WTC11 (cell line): Measurements from ENCODE around the gene ABCD4.

ENCODE experiments used
- ATF1 ChIP-seq: sonication (generic); formaldehyde crosslinking; IDR thresholded peaks from 2 replicates; pipeline ENCODE4 v1.8.1; 2023; ENCODE audit warnings: mild to moderate bottlenecking, moderate library complexity, missing genetic modification reagents
- CREB1 ChIP-seq: sonication (generic); formaldehyde crosslinking; IDR thresholded peaks from 2 replicates; pipeline ENCODE4 v1.8.0; 2023; ENCODE audit warnings: mild to moderate bottlenecking, missing genetic modification reagents
- CTCF ChIP-seq: fragments of 200-600 bp; IDR thresholded peaks from 2 replicates; pipeline ENCODE4 v1.8.0; 2022; ENCODE audit warnings: antibody characterized with exemption
- MAX ChIP-seq: sonication (generic); formaldehyde crosslinking; IDR thresholded peaks from 2 replicates; pipeline ENCODE4 v1.8.0; 2022; ENCODE audit warnings: mild to moderate bottlenecking, missing genetic modification reagents
- NR2C2 ChIP-seq: sonication (generic); formaldehyde crosslinking; IDR thresholded peaks from 2 replicates; pipeline ENCODE4 v1.8.0; 2022; ENCODE audit warnings: mild to moderate bottlenecking, missing genetic modification reagents
- NR3C1 ChIP-seq: sonication (generic); formaldehyde crosslinking; conservative IDR thresholded peaks from 2 replicates; pipeline ENCODE4 v1.8.1; 2023; ENCODE audit warnings: low read depth, mild to moderate bottlenecking, missing genetic modification reagents
- TP53 ChIP-seq: sonication (generic); formaldehyde crosslinking; IDR thresholded peaks from 2 replicates; pipeline ENCODE4 v1.8.1; 2023; ENCODE audit warnings: mild to moderate bottlenecking, missing genetic modification reagents
- TF ChIP-seq, protein P1 (sequence below): sonication (generic); formaldehyde crosslinking; IDR thresholded peaks from 2 replicates; pipeline ENCODE4 v1.8.0; 2022; ENCODE audit warnings: mild to moderate bottlenecking, missing genetic modification reagents

GRCh38 chr14:74289801-74290200 is 12.9 kb downstream of the ABCD4 start:
- no peak for TF ChIP-seq CTCF
- TF ChIP-seq NR2C2 (CRISPR knock-in tag), result no peak
- no peak for TF ChIP-seq MAX
- TF ChIP-seq CREB1 (CRISPR knock-in tag), result no peak
- no peak for TF ChIP-seq NR3C1 (CRISPR knock-in tag)
- TF ChIP-seq, protein P1, sequence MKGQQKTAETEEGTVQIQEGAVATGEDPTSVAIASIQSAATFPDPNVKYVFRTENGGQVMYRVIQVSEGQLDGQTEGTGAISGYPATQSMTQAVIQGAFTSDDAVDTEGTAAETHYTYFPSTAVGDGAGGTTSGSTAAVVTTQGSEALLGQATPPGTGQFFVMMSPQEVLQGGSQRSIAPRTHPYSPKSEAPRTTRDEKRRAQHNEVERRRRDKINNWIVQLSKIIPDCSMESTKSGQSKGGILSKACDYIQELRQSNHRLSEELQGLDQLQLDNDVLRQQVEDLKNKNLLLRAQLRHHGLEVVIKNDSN (CRISPR knock-in tag), result no peak
- TF ChIP-seq TP53 (CRISPR knock-in tag), result no peak
- TF ChIP-seq ATF1 (CRISPR knock-in tag), result no peak
